Measurements from ENCODE around the gene MAPK14.
A peak's percentile ranks its signal among the peaks of the same experiment; 100 is the strongest.
"Not testable (repeated sequence)": the region's sequence is repeated elsewhere in the genome, so short reads cannot be mapped to it uniquely, and the experiment has no call there.

The MAPK14 gene

DNA sequence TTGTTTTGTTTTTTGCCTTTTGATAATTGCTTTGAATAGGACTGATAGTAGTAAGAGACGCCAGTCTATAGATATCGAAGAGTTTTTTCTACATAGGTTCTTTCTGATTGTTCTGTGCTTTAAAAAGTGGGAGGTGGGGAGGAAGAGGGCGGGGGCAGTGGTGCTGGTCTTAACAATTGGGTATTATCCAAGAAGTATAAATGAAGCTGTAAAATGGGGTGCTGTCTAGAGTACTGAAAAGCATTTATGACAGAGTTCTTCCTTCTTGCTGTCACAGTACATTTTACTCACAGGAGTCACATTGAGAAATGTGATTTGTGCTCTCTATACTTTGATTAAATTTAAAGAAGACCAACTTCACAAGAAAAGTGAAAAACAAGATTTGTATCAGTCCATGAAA lies 41.0 kb downstream of the MAPK14 start:
- no peak for DNase-seq (ENCODE audit: low read depth in 2 of 2)

DNA sequence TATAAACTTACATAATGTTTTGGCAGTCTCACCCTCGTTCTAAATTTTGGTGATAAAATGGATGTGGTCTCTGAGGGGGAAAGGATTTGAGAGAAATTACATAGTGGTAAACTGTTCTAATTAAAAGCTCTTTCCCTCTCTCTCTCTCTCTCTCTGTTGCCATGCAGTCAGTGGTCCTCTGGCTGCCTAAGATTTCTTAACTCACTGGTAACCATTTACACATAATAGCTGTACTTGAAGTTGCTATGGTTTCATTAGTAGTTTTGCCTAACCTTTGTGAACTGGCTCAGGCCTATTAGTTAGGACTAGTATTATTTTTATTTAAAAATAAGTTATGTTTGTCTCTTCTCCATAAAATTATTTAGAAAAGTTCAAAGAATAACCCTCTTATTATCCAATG lies 42.0 kb downstream of the MAPK14 start:
- no peak for DNase-seq (ENCODE audit: low read depth in 2 of 2)

DNA sequence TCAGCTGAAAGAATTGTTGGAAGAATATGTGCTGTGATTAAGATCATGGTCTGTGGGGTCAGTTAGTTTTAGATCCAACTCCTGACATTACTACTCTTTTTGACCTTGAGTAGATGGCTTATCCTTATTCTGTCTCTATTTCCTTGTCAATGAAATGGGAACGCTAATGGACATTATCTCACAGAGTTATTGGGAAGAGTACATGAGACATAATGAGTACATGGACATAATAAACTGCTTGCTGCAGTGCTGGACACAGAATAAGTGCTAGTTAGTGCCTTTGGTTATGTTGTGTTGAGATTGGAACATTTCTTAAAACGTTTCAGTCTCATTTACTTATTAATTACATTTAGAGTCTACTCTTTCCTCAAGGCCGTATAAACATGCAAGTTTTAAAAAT lies 42.6 kb downstream of the MAPK14 start:
- no peak for DNase-seq (ENCODE audit: low read depth in 2 of 2)

DNA sequence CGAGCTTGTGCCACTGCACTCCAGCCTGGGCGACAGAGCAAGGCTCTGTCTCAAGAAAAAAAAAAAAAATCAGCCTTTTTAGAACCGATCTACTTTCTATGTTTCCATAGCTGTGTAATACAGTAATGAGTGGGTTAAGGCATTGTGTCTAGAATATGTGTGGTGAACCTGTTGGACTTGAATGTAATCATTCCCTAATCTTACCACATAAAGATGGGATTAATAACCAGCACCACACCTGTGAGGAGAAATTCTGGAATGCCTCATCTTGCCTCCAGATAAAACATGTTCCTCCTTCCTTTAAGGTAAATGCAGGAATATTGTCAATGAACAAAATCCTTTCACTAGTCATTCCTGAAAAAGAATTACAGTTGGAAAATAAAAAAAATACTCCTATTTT lies 43.7 kb downstream of the MAPK14 start:
- DNase-seq (ENCODE audit: low read depth in 2 of 2): no peak

DNA sequence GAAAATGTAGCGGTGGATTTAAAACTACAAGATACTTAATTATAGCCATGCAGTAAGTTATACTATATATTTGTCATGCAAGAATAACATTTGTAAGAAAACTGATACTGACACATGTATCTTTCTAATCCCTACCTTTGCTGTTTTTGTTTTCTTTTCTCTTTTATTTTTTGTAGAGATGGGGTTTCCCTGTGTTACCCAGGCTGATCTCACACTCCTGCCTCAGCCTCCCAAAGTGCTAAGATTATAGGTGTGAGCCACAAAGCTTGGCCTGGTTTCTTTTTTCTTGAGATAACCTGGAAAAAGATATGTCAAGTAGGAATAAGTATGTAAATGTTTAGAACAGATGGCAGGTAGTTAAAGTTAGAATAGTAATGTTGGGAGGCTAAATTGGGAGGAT lies 44.1 kb downstream of the MAPK14 start:
- no peak for DNase-seq (ENCODE audit: low read depth in 2 of 2)

DNA sequence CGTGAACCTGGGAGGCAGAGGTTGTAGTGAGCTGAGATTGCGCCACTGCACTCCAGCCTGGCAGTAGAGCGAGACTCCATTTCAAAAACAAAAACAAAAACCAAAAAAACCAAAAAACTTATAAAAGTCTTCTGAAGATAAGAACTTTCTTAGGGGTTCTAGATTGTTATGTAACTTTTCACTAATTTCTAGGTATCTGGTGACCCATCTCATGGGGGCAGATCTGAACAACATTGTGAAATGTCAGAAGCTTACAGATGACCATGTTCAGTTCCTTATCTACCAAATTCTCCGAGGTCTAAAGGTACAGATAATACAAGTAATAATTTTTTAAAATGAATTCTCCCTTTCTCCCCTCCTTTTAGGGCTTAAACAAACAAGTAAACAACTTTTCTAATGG lies 45.1 kb downstream of the MAPK14 start:
- no peak for DNase-seq (ENCODE audit: low read depth in 2 of 2)

DNA sequence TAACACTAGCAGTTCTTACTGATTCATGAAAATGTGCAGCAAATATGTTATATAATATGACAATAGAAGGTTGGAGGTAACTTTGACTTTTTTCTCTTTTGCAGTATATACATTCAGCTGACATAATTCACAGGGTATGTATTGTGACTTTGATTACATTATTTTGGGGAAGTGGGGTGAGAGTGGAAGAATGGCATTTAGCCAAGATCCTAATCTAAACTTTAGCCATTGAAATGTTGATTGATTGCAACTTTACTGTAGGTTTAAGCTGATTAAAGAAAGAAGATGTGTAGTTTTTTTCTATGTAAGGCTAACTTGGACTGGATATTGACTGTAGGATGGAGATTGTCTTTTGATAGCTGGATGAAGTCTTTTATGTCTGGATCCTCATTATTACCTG lies 46.0 kb downstream of the MAPK14 start:
- no peak for DNase-seq (ENCODE audit: low read depth in 2 of 2)

DNA sequence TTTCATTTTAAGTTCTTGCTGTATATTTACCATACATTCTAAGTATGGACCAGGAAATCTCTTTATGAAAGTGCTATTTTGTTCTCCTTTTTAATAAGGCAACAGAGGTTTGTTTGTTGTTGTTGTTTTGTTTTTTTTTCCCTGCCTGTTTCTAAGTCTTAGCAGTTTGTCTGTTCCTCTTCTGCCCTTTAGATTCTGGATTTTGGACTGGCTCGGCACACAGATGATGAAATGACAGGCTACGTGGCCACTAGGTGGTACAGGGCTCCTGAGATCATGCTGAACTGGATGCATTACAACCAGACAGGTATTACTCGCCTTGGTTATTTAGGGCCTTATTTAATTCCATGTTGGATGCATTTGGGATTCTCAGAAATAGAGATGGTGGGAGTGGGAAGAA lies 48.0 kb downstream of the MAPK14 start:
- no peak for DNase-seq (ENCODE audit: low read depth in 2 of 2)

DNA sequence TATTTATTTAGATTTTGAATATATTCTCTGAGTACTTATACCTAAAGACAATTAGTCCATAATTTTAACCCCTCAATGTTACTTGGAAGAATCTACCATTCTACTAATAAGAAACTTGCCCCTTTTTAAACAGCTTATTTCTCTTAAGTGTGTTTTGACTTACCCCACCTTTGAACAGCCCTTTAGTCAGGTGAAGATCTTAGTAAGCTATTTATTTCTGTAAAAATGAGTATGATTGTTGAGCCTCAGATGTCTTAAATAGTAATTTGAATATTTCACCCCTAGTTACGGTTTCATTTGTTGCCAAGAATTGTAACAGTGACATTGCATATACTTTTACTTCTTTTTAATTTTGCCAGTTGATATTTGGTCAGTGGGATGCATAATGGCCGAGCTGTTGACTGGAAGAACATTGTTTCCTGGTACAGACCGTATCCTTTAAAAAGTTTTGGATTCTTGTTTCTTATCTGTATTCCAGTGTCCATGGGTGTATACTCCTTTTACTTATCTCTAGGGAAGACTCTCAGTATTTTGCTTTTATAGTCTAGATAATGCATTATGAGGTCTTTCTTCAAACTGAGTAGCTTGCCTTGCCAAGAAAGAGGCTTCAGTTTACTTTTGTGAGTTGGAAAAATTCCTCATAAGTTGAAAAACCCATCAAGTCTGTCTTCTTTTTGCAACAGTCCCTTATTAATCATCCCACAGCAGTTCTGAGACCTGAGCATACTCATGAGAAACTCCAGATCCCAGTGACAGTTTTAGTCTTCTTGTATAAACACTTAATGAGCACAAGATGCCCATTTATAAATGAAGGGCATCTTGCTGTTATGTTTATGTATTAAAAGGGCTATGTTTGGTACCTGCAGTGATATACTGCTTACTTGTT lies 48.8 kb downstream of the MAPK14 start:
- no peak for DNase-seq (ENCODE audit: low read depth in 2 of 2)

DNA sequence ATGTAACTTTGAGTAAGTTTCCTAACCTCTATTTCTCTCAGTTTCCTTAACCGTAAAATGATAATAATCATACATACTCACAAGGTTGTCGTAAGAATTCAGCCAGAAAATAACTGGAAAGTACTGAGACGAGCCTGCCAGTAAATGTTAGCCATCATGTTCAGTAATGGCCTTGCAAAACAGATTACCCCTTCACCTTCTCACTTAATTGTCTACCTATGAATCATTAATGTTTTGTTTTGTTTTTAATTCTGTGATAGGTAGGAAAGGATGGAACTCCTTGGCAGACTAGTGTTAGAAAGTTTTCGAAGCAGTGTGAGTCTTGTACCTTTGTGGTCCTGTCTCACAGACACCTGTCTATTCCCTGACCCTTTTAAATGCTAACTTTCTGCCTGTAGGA lies 50.6 kb downstream of the MAPK14 start:
- no peak for DNase-seq (ENCODE audit: low read depth in 2 of 2)

DNA sequence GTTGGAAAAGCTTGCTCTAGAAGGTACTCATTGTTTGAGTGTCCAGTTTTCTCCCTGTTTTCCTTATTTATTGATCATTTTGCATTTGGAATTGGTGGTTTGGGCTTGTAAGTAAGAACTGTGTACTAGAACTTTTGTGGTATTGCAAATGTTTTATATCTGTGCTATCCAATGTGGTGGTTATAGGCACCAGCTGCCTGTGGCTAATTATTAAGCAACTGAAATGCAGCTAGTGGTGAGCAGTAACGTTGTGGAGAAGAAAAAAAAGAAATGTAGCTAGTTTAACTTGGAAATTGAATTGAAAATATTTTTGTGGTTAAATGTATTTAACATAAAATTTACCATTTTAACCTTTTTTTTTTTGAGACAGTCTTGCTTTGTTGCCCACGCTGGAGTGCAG lies 52.0 kb downstream of the MAPK14 start:
- DNase-seq (ENCODE audit: low read depth in 2 of 2): no peak

DNA sequence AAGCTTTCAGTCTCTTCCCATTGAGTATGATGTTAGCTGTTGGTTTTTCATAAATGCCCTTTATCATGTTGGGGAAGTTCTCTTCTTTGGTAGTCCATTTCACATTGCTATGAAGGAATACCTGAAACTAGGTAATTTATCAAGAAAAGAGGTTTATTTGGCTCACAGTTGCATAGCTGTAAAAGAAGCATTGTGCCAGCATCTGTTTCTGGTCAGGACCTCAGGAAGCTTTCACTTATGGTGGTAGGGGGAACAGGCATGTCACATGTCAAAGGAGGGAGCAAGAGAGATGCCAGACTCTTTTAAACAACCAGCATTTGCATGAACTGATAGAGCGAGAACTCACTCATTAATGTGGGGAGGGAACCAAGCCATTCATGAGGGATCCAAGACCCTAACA lies 54.7 kb downstream of the MAPK14 start:
- no peak for DNase-seq (ENCODE audit: low read depth in 2 of 2)

DNA sequence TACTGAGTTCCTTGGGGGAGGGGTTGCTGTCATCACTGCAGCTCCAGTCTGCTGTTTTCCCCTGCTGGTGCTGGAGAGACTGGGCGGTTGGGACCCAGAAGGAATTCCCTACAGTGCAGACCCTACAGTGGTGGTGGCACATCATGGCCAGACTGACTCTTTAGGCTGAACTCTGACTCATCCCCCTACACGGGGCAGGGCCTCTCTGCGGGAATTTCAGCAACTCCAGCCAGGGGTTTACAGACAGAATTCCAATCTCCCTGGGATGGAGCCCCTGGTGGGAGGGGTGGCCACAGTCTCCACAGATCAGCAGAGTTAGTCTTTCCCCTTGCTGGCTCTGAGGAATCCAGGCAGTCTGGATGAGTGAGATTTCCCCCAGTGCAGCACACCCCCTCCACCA lies 55.8 kb downstream of the MAPK14 start:
- DNase-seq (ENCODE audit: low read depth in 2 of 2): no peak

DNA sequence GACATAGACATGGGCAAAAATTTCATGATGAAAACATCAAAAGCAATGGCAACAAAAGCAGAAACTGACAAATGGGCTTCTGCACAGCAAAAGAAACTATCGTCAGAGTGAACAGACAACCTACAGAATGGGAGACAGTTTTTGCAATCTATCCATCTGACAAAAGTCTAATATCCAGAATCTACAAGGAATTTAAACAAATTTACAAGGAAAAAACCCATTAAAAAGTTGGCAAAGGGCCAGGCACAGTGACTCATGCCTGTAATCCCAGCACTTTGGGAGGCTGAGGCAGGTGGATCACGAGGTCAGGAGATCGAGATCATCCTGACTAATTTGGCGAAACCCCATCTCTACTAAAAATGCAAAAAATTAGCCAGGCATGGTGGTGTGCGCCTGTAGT lies 60.6 kb downstream of the MAPK14 start:
- not testable (repeated sequence) for DNase-seq (ENCODE audit: low read depth in 2 of 2)

DNA sequence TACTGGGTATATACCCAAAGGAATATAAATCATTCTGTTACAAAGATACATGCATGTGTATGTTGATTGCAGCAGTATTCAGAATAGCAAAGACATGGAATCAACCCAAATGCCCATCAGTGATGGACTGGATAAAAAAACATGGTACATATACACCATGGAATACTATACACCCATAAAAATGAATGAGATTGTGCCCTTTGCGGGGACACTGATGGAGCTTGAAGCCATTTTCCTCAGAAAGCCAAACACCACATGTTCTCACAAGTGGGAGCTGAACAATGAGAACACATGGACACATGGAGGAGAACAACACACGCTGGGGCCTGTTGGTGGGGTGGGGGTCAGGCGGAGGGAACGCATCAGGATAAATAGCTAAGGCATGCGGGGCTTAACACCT lies 61.4 kb downstream of the MAPK14 start:
- no peak for DNase-seq (ENCODE audit: low read depth in 2 of 2)

DNA sequence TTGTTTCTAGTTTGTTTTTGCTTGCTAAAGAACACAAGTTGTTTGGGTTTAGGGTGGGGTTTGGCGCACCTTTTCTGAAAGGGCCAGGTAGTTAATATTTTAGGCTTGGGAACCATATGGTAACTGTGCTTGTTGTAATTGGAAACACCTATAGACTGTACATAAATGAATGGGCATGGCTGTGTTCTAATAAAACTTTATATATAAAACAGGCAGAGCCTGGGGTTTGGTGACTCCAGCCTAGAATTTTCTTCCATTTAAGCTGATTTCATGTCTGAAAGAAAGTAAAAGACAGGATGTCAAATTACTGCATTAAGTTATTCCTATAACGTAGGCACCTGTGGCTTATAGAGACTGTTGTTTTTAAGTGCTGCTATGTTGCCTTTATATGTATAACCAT lies 66.6 kb downstream of the MAPK14 start:
- no peak for DNase-seq (ENCODE audit: low read depth in 2 of 2)

DNA sequence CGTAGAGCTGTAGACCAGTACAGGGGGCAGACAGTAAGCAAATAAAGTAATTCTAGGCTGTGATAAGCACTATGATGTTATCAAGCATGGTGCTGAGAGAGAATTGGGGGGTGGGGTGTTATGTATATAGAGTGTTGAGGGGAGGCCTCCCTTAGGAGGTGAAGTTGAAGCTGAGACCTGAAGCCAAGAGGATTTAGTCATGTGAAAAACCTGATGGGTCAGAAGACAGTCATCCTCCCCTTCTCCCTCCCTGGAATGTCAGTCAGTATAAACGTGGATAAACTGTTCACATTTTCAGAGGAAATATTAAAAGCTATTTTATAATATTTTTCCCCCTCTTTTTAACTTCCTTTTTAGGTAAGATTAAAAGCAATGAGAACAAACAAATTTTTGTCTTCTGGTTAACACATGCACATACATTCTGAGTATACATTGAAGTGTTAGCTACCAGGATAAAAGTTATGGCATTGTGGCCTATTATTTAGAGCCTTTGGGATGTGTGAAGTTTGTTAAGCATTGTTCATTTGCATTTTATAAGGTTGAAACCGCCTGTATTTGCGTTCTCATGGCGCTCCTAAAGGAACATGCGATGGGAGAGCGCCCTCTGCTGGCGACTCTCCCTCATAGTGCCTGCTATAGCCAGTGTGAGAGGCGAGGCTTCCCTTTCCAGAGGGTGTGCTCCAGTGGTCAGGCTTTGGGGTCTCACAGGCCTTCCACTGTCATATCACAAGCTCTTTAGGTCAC lies 67.3 kb downstream of the MAPK14 start:
- DNase-seq (ENCODE audit: low read depth in 2 of 2): peak; percentile 77 to 82

DNA sequence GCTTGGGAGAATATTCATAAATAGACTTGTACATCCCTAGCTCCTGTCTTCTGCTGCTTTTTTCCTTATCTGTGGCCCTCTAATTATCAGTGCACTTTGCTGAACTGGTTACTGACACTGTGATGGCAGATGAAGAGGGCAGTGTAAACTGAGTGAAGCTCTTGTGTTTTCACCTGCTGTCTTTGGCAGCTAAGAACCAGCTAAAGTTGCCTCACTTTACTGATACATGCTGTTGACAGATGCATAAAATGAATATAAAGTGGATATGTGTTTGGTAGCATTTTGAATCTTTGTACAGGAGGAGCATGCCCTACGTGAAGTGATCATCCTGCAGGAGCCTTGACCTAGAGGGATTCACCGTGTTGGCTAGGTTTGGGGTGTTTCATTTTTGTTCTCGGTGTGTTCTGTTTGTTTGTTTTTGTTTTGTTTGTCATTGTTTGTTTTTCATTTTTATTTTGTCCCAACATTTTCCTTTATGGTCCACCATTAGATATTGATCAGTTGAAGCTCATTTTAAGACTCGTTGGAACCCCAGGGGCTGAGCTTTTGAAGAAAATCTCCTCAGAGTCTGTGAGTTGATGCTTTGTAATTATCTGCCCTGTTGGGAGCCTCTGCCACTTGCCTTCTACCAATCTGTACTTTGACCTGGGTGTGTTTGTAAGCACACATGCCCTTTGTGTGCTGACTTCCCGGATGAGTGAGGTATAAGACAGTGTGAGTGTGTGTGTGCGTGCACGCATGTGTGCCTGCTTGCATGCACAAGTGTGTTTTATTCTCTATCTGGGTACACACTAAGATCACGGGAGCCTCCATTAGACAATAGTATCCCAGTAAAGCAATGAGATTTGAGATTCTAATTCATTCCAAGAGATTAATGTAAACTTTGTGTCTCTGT lies 68.1 kb downstream of the MAPK14 start:
- DNase-seq (ENCODE audit: low read depth in 2 of 2): no peak

DNA sequence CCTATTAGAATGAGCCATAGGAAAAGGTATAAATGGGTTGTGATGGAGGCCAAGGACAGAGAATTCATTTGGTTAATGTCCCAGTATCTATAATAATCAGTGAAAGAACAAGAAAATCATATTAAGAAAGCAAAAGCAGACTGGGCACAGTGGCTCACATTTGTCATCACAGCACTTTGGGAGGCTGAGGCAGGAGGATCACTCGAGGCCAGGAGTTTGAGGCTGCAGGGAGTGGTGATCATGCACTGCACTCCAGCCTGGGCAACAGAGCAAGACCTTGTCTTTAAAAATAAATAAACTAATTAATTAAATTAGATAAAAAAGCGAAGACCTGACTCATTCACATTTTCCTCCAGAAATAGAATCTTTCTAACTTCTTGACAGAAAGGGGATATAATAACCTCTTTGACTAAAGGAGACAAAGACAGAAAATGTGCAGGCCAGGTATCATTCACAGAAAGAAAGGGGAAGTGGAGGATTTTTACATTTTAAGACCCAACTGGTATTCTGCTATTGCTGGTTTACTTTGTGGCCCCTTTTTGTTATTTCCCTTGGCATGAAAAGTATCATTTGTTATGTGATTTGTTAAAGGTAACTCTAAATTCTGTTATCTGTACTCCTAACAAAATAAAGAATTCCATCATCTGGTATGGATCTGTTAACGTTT lies 70.8 kb downstream of the MAPK14 start:
- no peak for DNase-seq (ENCODE audit: low read depth in 2 of 2)

DNA sequence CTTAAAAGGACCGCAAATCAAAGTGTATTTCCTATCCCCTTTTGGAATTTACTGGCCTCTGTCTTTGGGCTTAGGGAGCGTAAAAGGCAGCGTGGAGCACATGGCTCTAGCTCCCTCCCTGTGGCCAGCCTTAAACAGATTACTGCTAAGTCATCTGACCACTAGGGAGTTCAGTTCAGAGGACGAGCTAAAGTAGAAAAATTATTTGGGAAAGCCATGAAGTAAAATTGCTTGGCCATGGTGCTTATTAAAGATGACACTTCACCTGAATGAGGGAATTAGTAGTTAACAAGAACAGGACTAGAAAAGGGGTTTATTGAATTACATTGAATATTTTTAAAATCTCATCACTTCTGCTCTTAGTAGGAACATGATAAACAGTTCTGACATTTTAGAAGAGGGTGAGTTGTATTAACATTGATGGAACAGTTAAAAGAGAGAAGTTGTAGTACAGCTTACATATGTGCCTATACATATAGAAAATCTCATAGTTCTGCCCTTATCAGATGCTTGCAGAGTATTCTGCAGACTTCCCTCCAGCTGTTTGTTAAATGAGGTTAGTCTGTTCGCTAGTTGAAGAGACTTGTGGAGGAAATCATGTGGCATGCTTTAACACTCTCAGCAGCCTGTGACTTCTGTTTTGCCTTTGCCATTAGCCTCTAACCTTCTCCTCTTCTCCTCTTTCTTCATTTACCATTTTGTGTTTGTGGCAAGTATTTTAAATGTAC lies 71.5 kb downstream of the MAPK14 start:
- no peak for DNase-seq (ENCODE audit: low read depth in 2 of 2)

DNA sequence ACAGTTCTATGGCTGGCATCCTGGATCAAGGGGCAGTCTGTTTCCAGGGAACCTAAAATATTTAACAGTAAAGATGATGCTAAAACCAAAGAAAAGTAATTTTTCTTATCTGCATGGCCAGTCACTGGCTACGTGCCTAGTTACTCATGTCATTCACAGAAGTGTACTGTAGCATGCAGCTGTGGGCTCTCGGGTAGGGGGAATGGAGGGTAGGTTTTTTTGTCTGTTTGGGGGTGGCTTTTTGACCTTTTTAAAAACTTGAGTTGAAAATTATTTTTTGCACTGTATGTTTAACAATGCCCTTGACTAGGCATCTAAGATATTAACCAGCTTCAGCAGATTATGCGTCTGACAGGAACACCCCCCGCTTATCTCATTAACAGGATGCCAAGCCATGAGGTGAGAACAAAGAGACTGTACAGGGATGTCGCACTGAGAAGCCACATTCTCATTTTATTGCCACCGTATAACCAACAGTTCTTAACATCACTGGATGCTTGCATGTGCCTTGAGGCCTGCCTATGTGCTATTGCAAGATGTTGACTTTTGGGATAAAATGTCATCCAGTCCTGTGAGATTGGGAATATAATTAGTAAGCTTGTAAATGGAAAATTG lies 72.4 kb downstream of the MAPK14 start:
- DNase-seq (ENCODE audit: low read depth in 2 of 2): no peak
